Measurements from ENCODE around the gene OXGR1. TPM values are rescaled to one million over a fixed set of nuclear protein-coding genes. Genes with fewer than 3 reads are reported as not detected.

Gene OXGR1
- total RNA-seq, 1 experiment from 2014 or later: not detected

DNA sequence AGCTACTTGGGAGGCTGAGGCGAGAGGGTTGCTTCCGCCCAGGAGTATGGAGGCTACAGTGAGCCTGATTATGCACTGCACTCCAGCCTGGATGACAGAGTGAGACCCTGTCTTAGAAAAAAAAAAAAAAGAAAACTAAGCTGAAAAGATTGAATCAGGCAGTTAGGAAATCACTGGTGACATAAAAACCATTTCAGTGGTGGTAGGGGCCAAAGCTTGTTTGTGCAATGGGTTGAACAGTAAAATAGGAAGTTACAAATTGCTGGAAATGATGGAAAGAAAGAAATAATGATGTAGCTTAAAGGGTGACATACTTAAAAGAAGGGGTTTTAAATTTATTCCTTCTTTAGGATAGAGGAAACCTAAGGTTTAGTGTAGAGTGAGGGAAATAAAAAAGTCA is 4.8 kb upstream of the OXGR1 start:
- Histone ChIP-seq H2BK5ac (ENCODE audit: insufficient read length, low read length) (no peak overlapping the region), H3K9ac (ENCODE audit: extremely low read depth, insufficient read length, low read length) (no peak overlapping the region), H3K9me3 (ENCODE audit: control insufficient read depth, low read depth, low read length) (no peaks in the 10 kb centered on the region), H3K23ac (ENCODE audit: insufficient read length, low read depth, low read length) (no peak overlapping the region), H3K56ac (ENCODE audit: insufficient read length, low read depth, low read length) (no peak overlapping the region), H4K8ac (replicated peaks; ENCODE audit: insufficient read length, low read depth, low read length) (no peak overlapping the region), H4K20me1 (ENCODE audit: control insufficient read depth, insufficient read depth, insufficient read length) (peaks cover 3% of the 10 kb centered on the region), H3K4me1 (ENCODE audit: insufficient read depth, low read length) (0 out of 2 replicates have a peak, but pooled peaks cover 2% of the 10 kb centered on the region), H3K18ac (ENCODE audit: insufficient read length, low read depth, low read length) (no peak overlapping the region), H3K27ac (ENCODE audit: insufficient read length, low read depth, low read length) (no peak overlapping the region), H2AFZ (ENCODE audit: low read length) (no peak overlapping the region), H3K79me2 (ENCODE audit: insufficient read depth, low read length) (no peaks in the 10 kb centered on the region), H4K91ac (ENCODE audit: insufficient read length, low read depth, low read length) (no peak overlapping the region), H3K23me2 (ENCODE audit: insufficient read length, low read depth, low read length, poor library complexity, severe bottlenecking) (peaks cover 4% of the 10 kb centered on the region), H3K27me3 (ENCODE audit: insufficient read depth, low read length) (peaks cover 55% of the 10 kb centered on the region), H2AK5ac (ENCODE audit: insufficient read length, low read length) (no peak overlapping the region), H4K5ac (ENCODE audit: insufficient read length, low read depth, low read length) (no peak overlapping the region), H3K79me1 (ENCODE audit: insufficient read depth, low read depth, low read length, poor library complexity, severe bottlenecking) (no peaks in the 10 kb centered on the region), H3K4ac (ENCODE audit: low read depth, low read length) (no peak overlapping the region), H2BK12ac (ENCODE audit: insufficient read length, low read depth, low read length) (no peak overlapping the region), H2BK15ac (ENCODE audit: low read depth, low read length) (no peak overlapping the region), H3T11ph (ENCODE audit: low read length) (no peak overlapping the region), H2BK120ac (ENCODE audit: low read depth, low read length, poor library complexity, severe bottlenecking) (no peak overlapping the region), H3K14ac (ENCODE audit: insufficient read depth, low read length) (no peak overlapping the region), H2BK20ac (ENCODE audit: low read depth, low read length, poor library complexity, severe bottlenecking) (no peak overlapping the region), H3K4me2 (ENCODE audit: insufficient read depth, insufficient read length, low read length) (no peak overlapping the region)
- Mint-ChIP-seq H3K36me3 (ENCODE audit: insufficient read depth in 1 of 3, low read depth in 3 of 3) (no peaks in the 10 kb centered on the region), H3K4me1 (peaks cover 11 to 14% of the 10 kb centered on the region in 2 experiments), H3K27me3 (ENCODE audit: low read depth) (peaks cover 100% of the 10 kb centered on the region), H3K9me3 (no peaks in the 10 kb centered on the region; a peak in 1 of 5 replicates), H3K27ac (no peak overlapping the region), H3K4me3 (no peak overlapping the region)
- DNase-seq: no peak
- no peak for TF ChIP-seq CTCF (conservative IDR thresholded peaks at IDR 0.05)
- no CpG with 5 or more reads among the region's 2 CpGs for WGBS (ENCODE audit: extremely low coverage, insufficient read length, low lambda C conversion rate)

Measured in H9 (cell line).